ENCODE data around the gene HSD3B7. TPM values are rescaled to one million over a fixed set of nuclear protein-coding genes. Genes with fewer than 3 reads are reported as not detected.

Gene HSD3B7
- total RNA-seq, 4 donors from 2014 or later = 10.1 to 26.2 (median 16.0) TPM

- no peak overlapping the region for H3K27ac ChIP-seq
- peaks cover 0 to 13% of the 10 kb centered on the region in 2 donors for H3K36me3 ChIP-seq
- ATAC-seq = no peak
- no peaks in the 10 kb centered on the region for H3K9me3 ChIP-seq
- peaks cover 0 to 5% (median 0%) of the 10 kb centered on the region in 3 donors for H3K4me1 ChIP-seq
- no peaks in the 10 kb centered on the region for H3K27me3 ChIP-seq
- H3K4me3 ChIP-seq = no peak overlapping the region
- no CpG with 5 or more reads among the region's 8 CpGs for WGBS, 2 donors (ENCODE audit: low coverage in 1 of 2)
- no peak for TF ChIP-seq POLR2A (IDR thresholded peaks at IDR 0.05)
- TF ChIP-seq POLR2AphosphoS5 (IDR thresholded peaks at IDR 0.05) = no peak
- TF ChIP-seq CTCF (IDR thresholded peaks at IDR 0.05) = no peak
- no peak for TF ChIP-seq EP300 (IDR thresholded peaks at IDR 0.05)
Observed at GRCh38 chr16:30991052-30991451, 6.0 kb downstream of the HSD3B7 start.

- Histone ChIP-seq H3K9me3 (no peaks in the 10 kb centered on the region), H3K27ac (no peak overlapping the region), H3K27me3 (no peaks in the 10 kb centered on the region), H3K36me3 (peaks cover 0 to 9% of the 10 kb centered on the region in 2 donors), H3K4me3 (no peak overlapping the region), H3K4me1 (peaks cover 0 to 12% (median 6%) of the 10 kb centered on the region in 3 donors)
- no peak for TF ChIP-seq EP300 (IDR thresholded peaks at IDR 0.05)
- TF ChIP-seq CTCF (IDR thresholded peaks at IDR 0.05) = no peak
- no peak for TF ChIP-seq POLR2AphosphoS5 (IDR thresholded peaks at IDR 0.05)
- TF ChIP-seq POLR2A (IDR thresholded peaks at IDR 0.05) = no peak
- no peak for ATAC-seq
- WGBS, 2 donors (ENCODE audit: low coverage in 1 of 2) = 81% methylated on average over 6 of the region's 21 CpGs; no CpG with 5 or more reads in 1 of the 2 donors
Observed at GRCh38 chr16:30992276-30992780, 7.3 kb downstream of the HSD3B7 start.

GRCh38 chr16:30992931-30993816, 8.2 kb downstream of the HSD3B7 start:
- WGBS, 2 donors (ENCODE audit: low coverage in 1 of 2) = 75 to 81% methylated on average over 9 to 15 of the region's 29 CpGs
- TF ChIP-seq CTCF (IDR thresholded peaks at IDR 0.05) (no peak), POLR2A (IDR thresholded peaks at IDR 0.05) (no peak), EP300 (IDR thresholded peaks at IDR 0.05) (no peak), POLR2AphosphoS5 (IDR thresholded peaks at IDR 0.05) (no peak)
- no peaks in the 10 kb centered on the region for H3K9me3 ChIP-seq
- no peaks in the 10 kb centered on the region for H3K27me3 ChIP-seq
- peaks cover 0 to 20% (median 12%) of the 10 kb centered on the region in 3 donors for H3K4me1 ChIP-seq
- H3K27ac ChIP-seq = no peak overlapping the region
- no peak for ATAC-seq
- H3K36me3 ChIP-seq = peaks cover 0 to under 1% of the 10 kb centered on the region in 2 donors
- H3K4me3 ChIP-seq = no peak overlapping the region

- Histone ChIP-seq H3K4me3 (peak overlapping the region in 1 of 2 donors; percentile 66), H3K9me3 (no peaks in the 10 kb centered on the region), H3K27ac (peak overlapping the region in 3 of 4 donors; percentile 86 to 89 (median 87)), H3K27me3 (no peaks in the 10 kb centered on the region), H3K36me3 (no peaks in the 10 kb centered on the region), H3K4me1 (peaks cover 0 to 20% (median 12%) of the 10 kb centered on the region in 3 donors)
- WGBS, 2 donors (ENCODE audit: low coverage in 1 of 2) = 67 to 84% methylated on average over 6 to 11 of the region's 11 CpGs
- TF ChIP-seq POLR2A (IDR thresholded peaks at IDR 0.05) (no peak), CTCF (IDR thresholded peaks at IDR 0.05) (no peak), POLR2AphosphoS5 (IDR thresholded peaks at IDR 0.05) (no peak), EP300 (IDR thresholded peaks at IDR 0.05) (no peak)
- ATAC-seq = no peak
Observed at GRCh38 chr16:30995927-30996323, 10.9 kb downstream of the HSD3B7 start.

All from gastroesophageal sphincter (tissue), 4 donors.